HG03060 (cell line): Measurements from ENCODE around the gene ATXN7.
A peak's percentile ranks its signal among the peaks of the same experiment; 100 is the strongest.

ENCODE experiments used
- ATAC-seq: cut with Tn5 transposase; IDR thresholded peaks from one replicate; pipeline ENCODE4 v1.9.1; 2021; ENCODE audit warnings: low read depth, moderate number of reproducible peaks; ENCODE audit not compliant: unreplicated experiment

ATXN7 gene

GRCh38 chr3:63900459-63900858, 36.8 kb downstream of the ATXN7 start:
- no peak for ATAC-seq

DNA sequence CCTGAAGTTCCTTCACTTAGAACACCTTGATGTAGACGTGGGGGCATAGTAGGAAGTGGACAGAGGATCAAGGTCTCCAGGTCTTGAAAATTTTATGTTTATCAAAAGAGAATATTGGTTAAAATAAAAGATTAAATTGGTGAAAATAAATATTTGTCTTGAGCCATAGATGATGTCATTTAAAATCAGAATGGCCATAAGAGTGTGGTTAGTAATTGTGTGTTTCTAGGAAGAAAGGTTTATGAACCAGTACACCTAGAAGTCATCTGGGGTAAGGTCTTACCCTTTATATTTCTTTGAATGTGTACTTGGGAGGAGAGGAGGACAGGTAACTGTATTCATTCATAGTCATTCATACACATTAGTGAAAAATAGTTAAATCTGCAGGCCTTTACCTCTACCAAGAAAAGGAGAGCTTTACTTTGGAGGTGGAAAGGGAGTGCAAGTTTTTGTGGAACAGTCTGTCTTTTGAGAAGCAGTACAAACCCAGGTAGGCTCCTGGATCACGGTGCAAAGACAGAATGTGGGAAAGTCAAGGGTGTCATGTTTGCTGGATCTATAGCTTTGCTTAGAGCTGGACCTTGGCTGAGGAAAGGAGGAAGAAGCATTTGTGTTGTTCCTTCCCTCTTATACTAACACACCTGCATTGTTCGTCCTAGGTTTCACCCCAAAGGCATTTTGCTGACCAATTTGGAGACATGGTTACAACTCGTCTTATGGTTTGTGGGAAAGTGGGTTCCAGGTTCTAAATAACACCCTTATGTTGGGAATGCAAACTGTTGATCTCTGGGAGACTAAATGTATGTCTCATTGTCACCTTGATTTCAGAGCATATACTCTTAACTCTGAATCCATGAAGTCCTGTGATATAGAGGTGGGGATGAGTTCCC, 42.3 kb downstream of the ATXN7 start:
- ATAC-seq = no peak

- no peak for ATAC-seq
Measured at GRCh38 chr3:63908081-63908736, 44.5 kb downstream of the ATXN7 start.

GRCh38 chr3:63908776-63909175, 45.1 kb downstream of the ATXN7 start:
- ATAC-seq = no peak

- ATAC-seq = no peak
Measured at GRCh38 chr3:63909431-63909830, 45.8 kb downstream of the ATXN7 start.

- ATAC-seq = no peak
Measured at GRCh38 chr3:63910001-63910400, 46.3 kb downstream of the ATXN7 start.

- ATAC-seq = no peak
Measured at GRCh38 chr3:63910891-63911290, 47.2 kb downstream of the ATXN7 start.

DNA sequence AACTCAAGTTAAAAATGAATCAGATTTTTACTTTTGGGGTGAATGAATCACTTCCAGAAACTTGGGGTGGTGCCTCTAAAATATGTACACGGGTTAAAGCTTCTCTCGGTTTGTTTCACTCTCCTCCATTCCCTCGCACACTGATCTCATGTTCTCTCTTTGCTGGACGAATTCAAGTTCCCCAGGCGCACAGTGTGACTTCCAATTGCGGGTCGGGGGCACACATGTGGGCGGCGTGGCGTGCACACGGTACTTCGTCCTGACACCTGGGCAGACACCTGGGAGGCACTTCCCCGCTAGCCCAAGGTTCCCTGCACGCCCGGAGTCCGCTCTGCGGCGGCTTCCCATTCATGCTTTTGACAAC, 47.8 kb downstream of the ATXN7 start:
- ATAC-seq = peak; percentile 15

GRCh38 chr3:63911873-63912767, 48.5 kb downstream of the ATXN7 start, which contains the start of gene SCAANT1:
TSS of gene SCAANT1 (minus strand) at chr3:63912383.
- ATAC-seq = peak; percentile 64

DNA sequence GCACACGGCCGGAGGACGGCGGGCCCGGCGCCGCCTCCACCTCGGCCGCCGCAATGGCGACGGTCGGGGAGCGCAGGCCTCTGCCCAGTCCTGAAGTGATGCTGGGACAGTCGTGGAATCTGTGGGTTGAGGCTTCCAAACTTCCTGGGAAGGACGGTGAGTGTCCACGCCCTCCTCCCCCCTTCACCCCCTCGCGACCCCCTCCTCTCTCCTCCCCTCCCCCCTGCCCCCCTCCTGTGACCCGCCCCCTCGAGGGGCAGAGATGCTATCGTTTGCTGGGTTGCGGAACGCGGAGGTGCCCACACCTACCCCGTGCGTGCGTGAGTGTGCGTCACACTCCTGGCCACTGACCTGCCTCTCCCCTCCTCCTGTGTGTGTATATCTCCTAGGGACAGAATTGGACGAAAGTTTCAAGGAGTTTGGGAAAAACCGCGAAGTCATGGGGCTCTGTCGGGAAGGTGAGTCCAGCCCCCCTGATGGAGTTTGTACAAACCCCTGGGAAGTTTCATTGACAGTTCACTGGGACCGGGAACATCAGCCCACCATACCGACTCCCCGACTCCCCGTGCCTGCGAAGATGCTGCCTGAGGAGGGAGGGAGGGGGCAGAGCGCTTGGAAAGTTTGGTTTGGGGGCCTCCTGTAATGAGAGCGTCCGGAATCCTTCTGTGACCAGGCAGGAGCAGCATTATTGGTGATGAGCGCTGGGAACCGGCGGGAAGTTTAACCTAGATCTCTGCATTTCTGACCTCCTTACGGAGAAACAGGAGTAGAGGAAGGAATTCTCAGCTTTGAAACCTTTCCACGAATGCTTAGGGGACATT, 49.3 kb downstream of the ATXN7 start:
- no peak for ATAC-seq

GRCh38 chr3:63914312-63914711, 50.6 kb downstream of the ATXN7 start:
- no peak for ATAC-seq

DNA sequence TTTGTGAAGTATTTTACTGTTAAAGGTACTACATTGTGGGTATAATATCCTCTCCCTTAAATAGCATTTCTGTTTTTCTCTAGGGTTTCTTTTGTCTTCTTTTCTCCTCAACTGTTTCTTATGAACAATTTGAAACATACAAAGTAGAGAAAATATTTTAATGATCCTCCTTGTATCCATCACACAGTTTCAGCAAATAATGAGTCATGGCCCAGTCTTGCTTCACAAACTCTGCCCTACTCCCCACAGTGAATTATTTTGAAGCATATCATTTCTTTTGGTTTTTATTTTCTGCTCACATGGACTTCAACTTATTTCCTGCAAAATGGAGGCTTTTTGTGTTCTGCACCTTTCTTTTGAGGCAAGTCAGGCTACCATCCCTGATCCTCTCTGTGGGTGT, 54.7 kb downstream of the ATXN7 start:
- no peak for ATAC-seq

GRCh38 chr3:63920001-63920400, 56.3 kb downstream of the ATXN7 start:
- no peak for ATAC-seq

- peak; percentile 74 for ATAC-seq
Measured at GRCh38 chr3:63921741-63922482, 58.2 kb downstream of the ATXN7 start.

DNA sequence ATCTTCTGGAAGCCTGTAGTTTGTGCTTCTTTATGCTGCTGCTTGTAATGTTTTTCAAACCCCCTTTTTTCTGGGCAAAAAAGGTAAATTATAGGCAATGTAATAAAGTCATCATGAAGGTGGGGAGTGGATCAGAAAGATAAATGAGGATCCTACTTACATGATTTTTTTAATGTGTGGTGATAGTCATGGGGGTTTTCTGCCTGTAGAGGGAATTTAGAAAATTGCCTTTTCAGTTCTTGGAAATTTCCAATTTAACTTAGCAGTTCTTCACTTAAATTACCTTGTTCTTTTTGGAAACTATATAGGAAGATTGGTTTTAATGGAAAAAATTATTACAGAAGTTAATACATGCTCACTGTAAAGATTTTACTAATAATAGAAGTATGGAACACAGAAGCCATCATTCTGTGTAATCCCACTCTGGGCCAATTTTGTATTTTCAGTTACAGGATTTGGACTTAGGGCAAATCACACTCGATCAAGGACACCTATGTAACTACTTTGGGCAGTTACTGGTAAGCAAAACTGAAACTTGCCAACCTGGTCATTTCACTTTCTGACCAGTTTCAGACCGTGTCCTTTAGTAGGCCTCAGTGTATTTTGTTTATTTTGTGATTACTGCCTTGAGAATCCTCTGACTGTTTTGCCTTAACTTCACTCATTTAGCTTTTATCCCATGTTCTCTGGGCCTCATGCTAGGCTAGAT, 59.0 kb downstream of the ATXN7 start:
- no peak for ATAC-seq

GRCh38 chr3:63926309-63926708, 62.6 kb downstream of the ATXN7 start:
- no peak for ATAC-seq

- ATAC-seq = no peak
Measured at GRCh38 chr3:63927422-63928280, 64.0 kb downstream of the ATXN7 start.

GRCh38 chr3:63931290-63931689, 67.6 kb downstream of the ATXN7 start:
- no peak for ATAC-seq
